ENCODE data around the gene KANSL1. TPM values are rescaled to one million over a fixed set of nuclear protein-coding genes. Genes with fewer than 3 reads are reported as not detected.
A peak's percentile ranks its signal among the peaks of the same experiment; 100 is the strongest.

The KANSL1 gene
- total and polyA plus RNA-seq, 9 of the 15 experiments (the other 6 are each of a cell fraction or from before 2014, with no cell fraction given), result 3.6 to 55.4 (median 31.8) TPM

DNA sequence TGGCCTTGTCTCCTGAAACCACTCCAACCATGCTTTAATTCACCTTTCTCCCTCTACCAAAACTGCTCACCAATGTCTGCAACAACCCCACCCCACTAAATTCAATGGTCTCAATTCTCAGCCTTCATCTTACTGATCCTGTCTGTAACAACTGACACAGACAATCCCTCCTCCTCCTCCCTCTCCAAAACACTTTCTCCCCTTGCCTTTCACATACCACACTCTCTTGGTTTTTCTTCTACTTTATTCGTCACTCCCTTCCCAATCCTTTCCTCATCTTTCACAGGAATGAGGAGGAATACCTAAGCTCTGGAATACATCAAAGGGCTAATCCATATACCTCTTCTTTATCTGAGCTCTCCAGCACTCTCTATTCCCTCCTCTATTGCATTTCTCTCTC is 128.8 kb downstream of the KANSL1 start:
- Histone ChIP-seq H3K4me2 (ENCODE audit: insufficient read depth, low read length) (no peak overlapping the region), H3K36me3 (ENCODE audit: control insufficient read depth, insufficient read depth, low read length) (peaks cover 59% of the 10 kb centered on the region), H3K9ac (ENCODE audit: insufficient read depth in 1 of 2, low read depth in 2 of 2, low read length in 2 of 2) (no peak overlapping the region), H3K79me2 (ENCODE audit: control insufficient read depth, insufficient read depth, low read length) (peaks cover 7% of the 10 kb centered on the region; the same call in 1 of the 3 replicates), H4K20me1 (replicated peaks; ENCODE audit: control insufficient read depth, insufficient read depth, low read length) (no peaks in the 10 kb centered on the region), H3K9me3 (replicated peaks; ENCODE audit: control insufficient read depth, insufficient read depth, low read depth, low read length) (no peaks in the 10 kb centered on the region), H3K9me1 (ENCODE audit: control insufficient read depth, insufficient read depth, low read length) (no peaks in the 10 kb centered on the region), H2AFZ (ENCODE audit: low read depth, low read length) (no peak overlapping the region), H3K27me3 (ENCODE audit: control insufficient read depth in 2 of 2, insufficient read depth in 2 of 2, low read length in 2 of 2) (no peaks in the 10 kb centered on the region), H3K4me3 (no peak overlapping the region), H3K4me1 (replicated peaks in 1 of 2; ENCODE audit: control insufficient read depth in 2 of 2, insufficient read depth in 2 of 2, low read length in 2 of 2) (no peaks in the 10 kb centered on the region; a peak in 1 of 5 replicates), H3K27ac (ENCODE audit: extremely low read depth, low read depth, low read length) (no peak overlapping the region)
- no TSS peak for BruUV-seq (replicated peaks)
- DNase-seq (ENCODE audit: extremely low read depth in 1 of 4, low spot score in 3 of 4) (no peak), ATAC-seq (no peak), FAIRE-seq (no peak)
- TF ChIP-seq XRCC3 (IDR thresholded peaks at IDR 0.05) (no peak), ADNP (tag; IDR thresholded peaks at IDR 0.05) (no peak), HLTF (IDR thresholded peaks at IDR 0.05) (0 out of 2 replicates have a peak, but pooled peaks have one; percentile 48)
- ChIA-PET POLR2A (no interaction called here), CTCF (ENCODE audit: low intra/inter-chr PET ratio) (no interaction called here)
- intact Hi-C loops (cut with micrococcal nuclease), result loop anchor here (5.0 kb wide), 1 partner anchor 148 kb away; no protein-coding TSS in a partner anchor
- 85% methylated on average over 1 of the region's 1 CpG for WGBS (ENCODE audit: insufficient coverage, low coverage, missing lambda C conversion rate)
- in situ Hi-C loops (cut with MboI), result no loop called here

DNA sequence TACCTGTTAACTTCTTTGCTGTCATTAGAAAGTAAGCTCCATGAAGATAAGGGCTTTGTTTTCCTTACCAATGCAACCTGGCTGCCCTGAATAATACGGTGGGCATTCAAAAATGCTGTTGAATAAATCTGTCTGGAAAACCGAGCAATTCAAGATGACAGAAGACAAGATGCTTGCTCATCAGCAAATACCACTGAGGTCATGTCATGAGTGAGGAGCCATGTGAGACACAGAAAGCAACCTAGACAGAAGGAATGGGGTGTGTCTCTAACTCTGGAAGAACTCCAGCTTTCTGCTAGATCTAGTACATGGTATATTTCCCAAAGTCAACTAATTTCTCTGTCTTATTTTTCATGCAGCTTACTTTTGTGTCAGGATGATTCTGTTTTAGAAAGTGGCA is 130.0 kb downstream of the KANSL1 start:
- CTCF ChIA-PET (ENCODE audit: low intra/inter-chr PET ratio), result interaction anchor here (0.6 to 1.7 kb wide), 3 partner anchors 19 to 115 kb away, joined by 3 to 4 read pairs (median 3); no protein-coding TSS in a partner anchor
- POLR2A ChIA-PET, result interaction anchor here (0.6 to 0.7 kb wide), 2 partner anchors 62 to 102 kb away, joined by 3 read pairs; no protein-coding TSS in a partner anchor
- no peak for TF ChIP-seq TFAM (CRISPR knock-in tag; conservative IDR thresholded peaks at IDR 0.05)
- TF ChIP-seq, protein P1, sequence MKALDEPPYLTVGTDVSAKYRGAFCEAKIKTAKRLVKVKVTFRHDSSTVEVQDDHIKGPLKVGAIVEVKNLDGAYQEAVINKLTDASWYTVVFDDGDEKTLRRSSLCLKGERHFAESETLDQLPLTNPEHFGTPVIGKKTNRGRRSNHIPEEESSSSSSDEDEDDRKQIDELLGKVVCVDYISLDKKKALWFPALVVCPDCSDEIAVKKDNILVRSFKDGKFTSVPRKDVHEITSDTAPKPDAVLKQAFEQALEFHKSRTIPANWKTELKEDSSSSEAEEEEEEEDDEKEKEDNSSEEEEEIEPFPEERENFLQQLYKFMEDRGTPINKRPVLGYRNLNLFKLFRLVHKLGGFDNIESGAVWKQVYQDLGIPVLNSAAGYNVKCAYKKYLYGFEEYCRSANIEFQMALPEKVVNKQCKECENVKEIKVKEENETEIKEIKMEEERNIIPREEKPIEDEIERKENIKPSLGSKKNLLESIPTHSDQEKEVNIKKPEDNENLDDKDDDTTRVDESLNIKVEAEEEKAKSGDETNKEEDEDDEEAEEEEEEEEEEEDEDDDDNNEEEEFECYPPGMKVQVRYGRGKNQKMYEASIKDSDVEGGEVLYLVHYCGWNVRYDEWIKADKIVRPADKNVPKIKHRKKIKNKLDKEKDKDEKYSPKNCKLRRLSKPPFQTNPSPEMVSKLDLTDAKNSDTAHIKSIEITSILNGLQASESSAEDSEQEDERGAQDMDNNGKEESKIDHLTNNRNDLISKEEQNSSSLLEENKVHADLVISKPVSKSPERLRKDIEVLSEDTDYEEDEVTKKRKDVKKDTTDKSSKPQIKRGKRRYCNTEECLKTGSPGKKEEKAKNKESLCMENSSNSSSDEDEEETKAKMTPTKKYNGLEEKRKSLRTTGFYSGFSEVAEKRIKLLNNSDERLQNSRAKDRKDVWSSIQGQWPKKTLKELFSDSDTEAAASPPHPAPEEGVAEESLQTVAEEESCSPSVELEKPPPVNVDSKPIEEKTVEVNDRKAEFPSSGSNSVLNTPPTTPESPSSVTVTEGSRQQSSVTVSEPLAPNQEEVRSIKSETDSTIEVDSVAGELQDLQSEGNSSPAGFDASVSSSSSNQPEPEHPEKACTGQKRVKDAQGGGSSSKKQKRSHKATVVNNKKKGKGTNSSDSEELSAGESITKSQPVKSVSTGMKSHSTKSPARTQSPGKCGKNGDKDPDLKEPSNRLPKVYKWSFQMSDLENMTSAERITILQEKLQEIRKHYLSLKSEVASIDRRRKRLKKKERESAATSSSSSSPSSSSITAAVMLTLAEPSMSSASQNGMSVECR (CRISPR knock-in tag; IDR thresholded peaks at IDR 0.05), result no peak
- no peak for TF ChIP-seq CREB1 (IDR thresholded peaks at IDR 0.05)
- no peak for TF ChIP-seq CREB1 (CRISPR knock-in tag; IDR thresholded peaks at IDR 0.05)
- TF ChIP-seq, protein P2, sequence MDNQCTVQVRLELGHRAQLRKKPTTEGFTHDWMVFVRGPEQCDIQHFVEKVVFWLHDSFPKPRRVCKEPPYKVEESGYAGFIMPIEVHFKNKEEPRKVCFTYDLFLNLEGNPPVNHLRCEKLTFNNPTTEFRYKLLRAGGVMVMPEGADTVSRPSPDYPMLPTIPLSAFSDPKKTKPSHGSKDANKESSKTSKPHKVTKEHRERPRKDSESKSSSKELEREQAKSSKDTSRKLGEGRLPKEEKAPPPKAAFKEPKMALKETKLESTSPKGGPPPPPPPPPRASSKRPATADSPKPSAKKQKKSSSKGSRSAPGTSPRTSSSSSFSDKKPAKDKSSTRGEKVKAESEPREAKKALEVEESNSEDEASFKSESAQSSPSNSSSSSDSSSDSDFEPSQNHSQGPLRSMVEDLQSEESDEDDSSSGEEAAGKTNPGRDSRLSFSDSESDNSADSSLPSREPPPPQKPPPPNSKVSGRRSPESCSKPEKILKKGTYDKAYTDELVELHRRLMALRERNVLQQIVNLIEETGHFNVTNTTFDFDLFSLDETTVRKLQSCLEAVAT (IDR thresholded peaks at IDR 0.05), result no peak
- no peak for TF ChIP-seq HINFP (tag; conservative IDR thresholded peaks at IDR 0.05; ENCODE audit: low read depth)
- in situ Hi-C loops (cut with MboI) (no loop called here), intact Hi-C loops (cut with micrococcal nuclease) (loop anchor here (5.0 kb wide), 1 partner anchor 149 kb away; no protein-coding TSS in a partner anchor)
- peak; percentile 43; the same call in 1 of the 3 replicates for ATAC-seq
- Histone ChIP-seq H3K27ac (ENCODE audit: extremely low read depth, low read depth, low read length) (no peak overlapping the region), H3K79me2 (ENCODE audit: control insufficient read depth, insufficient read depth, low read length) (peaks cover 8% of the 10 kb centered on the region; the same call in 1 of the 3 replicates), H3K9me1 (ENCODE audit: control insufficient read depth, insufficient read depth, low read length) (no peaks in the 10 kb centered on the region), H3K4me3 (no peak overlapping the region), H3K36me3 (ENCODE audit: control insufficient read depth, insufficient read depth, low read length) (peaks cover 65% of the 10 kb centered on the region), H2AFZ (ENCODE audit: low read depth, low read length) (no peak overlapping the region), H3K4me1 (replicated peaks in 1 of 2; ENCODE audit: control insufficient read depth in 2 of 2, insufficient read depth in 2 of 2, low read length in 2 of 2) (no peaks in the 10 kb centered on the region; a peak in 1 of 5 replicates), H3K27me3 (ENCODE audit: control insufficient read depth in 2 of 2, insufficient read depth in 2 of 2, low read length in 2 of 2) (no peaks in the 10 kb centered on the region), H4K20me1 (replicated peaks; ENCODE audit: control insufficient read depth, insufficient read depth, low read length) (no peaks in the 10 kb centered on the region), H3K9ac (ENCODE audit: insufficient read depth in 1 of 2, low read depth in 2 of 2, low read length in 2 of 2) (no peak overlapping the region), H3K4me2 (ENCODE audit: insufficient read depth, low read length) (no peak overlapping the region), H3K9me3 (replicated peaks; ENCODE audit: control insufficient read depth, insufficient read depth, low read depth, low read length) (no peaks in the 10 kb centered on the region)
- 43% methylated on average over 2 of the region's 2 CpGs for WGBS (ENCODE audit: insufficient coverage, low coverage, missing lambda C conversion rate)
- no peak for DNase-seq (ENCODE audit: extremely low read depth in 1 of 4, low spot score in 3 of 4)
- FAIRE-seq, result no peak
- BruUV-seq (replicated peaks), result no TSS peak

All from K562 (cell line).